SK-N-MC (cell line): ENCODE data around the gene RHOH.
A peak's percentile ranks its signal among the peaks of the same experiment; 100 is the strongest.

ENCODE experiments used
- DNase-seq: peaks from one replicate; pipeline ENCODE4 v3.0.0-alpha.2; 2011; ENCODE audit warnings: low read depth, low spot score
- H3K27ac ChIP-seq: fragments of 200-600 bp; sonication (generic); 2 replicates; pipeline ENCODE4 v1.5.1; 2016; ENCODE audit warnings: mixed run types
- H3K36me3 ChIP-seq: fragments of 200-600 bp; sonication (generic); 2 replicates; pipeline ENCODE4 v1.6.1; 2017; ENCODE audit warnings: antibody characterized with exemption, low read length, mixed read lengths; ENCODE audit not compliant: insufficient read depth
- H3K4me3 ChIP-seq: fragments of 200-600 bp; sonication (generic); 2 replicates; pipeline ENCODE4 v1.5.1; 2016
- H3K9ac ChIP-seq: fragments of 200-600 bp; sonication (generic); 2 replicates; pipeline ENCODE4 v1.8.0; 2017; ENCODE audit warnings: mixed run types, mixed read lengths; ENCODE audit not compliant: insufficient read length
- H3K9me3 ChIP-seq: fragments of 200-600 bp; sonication (generic); 2 replicates; pipeline ENCODE4 v1.6.1; 2017; ENCODE audit warnings: low read depth, mild to moderate bottlenecking, antibody characterized with exemption, low read length, moderate library complexity, mixed read lengths
- EZH2 ChIP-seq: fragments of 200-600 bp; sonication (generic); IDR thresholded peaks from one replicate; pipeline ENCODE4 v1.6.1; 2017; ENCODE audit warnings: antibody characterized with exemption
- FOXP2 ChIP-seq: optimal IDR thresholded peaks from 2 replicates; pipeline ENCODE3; 2011; ENCODE audit warnings: mild to moderate bottlenecking, moderate library complexity; ENCODE audit not compliant: insufficient read depth; ENCODE audit errors: extremely low read length, control extremely low read depth
- POLR2AphosphoS5 ChIP-seq: IDR thresholded peaks from 2 replicates; pipeline ENCODE4 v1.6.1; 2012; ENCODE audit warnings: mild to moderate bottlenecking, low read depth, low read length, borderline replicate concordance

The RHOH gene

DNA sequence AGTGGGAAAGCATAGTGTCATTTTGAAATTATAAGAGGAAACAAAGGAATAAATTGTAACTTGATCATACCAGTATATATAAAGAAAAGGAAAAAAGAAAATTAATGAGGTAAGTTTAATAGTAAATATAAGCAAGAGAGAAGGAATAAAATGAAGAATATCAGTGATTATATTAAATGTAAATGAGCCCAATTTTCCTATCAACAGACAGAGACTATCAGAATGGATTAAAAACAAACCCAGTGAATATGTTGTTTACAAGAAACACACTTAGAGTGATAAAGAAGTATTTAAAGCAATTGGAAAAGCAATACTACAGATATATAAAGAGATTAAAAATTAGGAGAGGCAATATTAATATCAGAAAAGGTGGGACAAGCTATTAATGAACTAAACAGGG is 28.8 kb upstream of the RHOH start:
- H3K9ac ChIP-seq = no peak overlapping the region
- DNase-seq = no peak

DNA sequence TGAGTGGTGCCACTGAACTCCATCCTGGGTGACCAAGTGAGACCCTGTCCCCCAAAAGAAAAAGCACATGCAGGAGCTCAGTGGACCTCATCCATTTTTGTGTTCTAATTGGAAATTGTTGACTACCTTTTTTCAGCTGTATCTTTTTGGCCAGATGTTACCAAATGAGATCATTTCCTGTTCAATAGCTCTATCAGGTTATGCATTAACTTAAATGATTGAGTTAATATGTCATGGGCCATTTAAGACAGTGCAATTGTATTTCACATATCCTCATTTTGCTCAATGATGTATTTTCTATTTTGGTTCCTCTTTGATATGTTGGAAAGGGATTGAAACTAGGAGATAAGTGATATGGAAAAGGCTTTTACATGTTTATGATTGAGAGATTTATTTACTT is 26.2 kb upstream of the RHOH start:
- no peak overlapping the region for H3K9ac ChIP-seq
- no peak overlapping the region for H3K4me3 ChIP-seq
- TF ChIP-seq POLR2AphosphoS5 (no peak), FOXP2 (no peak), EZH2 (no peak)
- peaks cover 7% of the 10 kb centered on the region for H3K36me3 ChIP-seq
- no peak for DNase-seq
- H3K9me3 ChIP-seq = no peaks in the 10 kb centered on the region
- H3K27ac ChIP-seq = no peak overlapping the region

More for the DNA sequence above, 28.8 kb upstream of the RHOH start:
- Histone ChIP-seq H3K4me3 (no peak overlapping the region), H3K27ac (no peak overlapping the region), H3K36me3 (peaks cover 7% of the 10 kb centered on the region), H3K9me3 (no peaks in the 10 kb centered on the region)
- TF ChIP-seq EZH2 (no peak), POLR2AphosphoS5 (no peak), FOXP2 (no peak)

DNA sequence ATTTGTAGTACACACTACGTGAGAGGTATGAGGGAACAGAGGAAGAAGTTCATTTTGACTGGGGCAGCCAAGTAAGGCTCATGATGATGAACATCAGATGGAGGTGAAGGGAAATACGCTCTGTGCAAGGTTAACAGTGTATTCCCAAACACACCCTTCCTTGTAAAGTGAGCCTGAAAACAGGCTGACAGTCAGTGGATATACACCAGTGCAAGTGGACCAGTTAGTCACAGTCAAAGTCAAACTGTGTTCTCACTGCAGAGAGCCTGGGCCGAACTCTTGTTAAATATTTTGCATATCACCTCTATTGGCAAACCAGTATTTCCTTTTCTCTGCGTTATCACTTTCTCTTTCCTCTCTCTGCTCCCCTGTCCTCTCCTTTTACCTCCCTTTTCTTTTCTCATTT is 23.4 kb upstream of the RHOH start:
- DNase-seq = no peak
- no peaks in the 10 kb centered on the region for H3K9me3 ChIP-seq
- TF ChIP-seq POLR2AphosphoS5 = no peak
- TF ChIP-seq FOXP2 = no peak
- TF ChIP-seq EZH2 = no peak
- H3K4me3 ChIP-seq = no peak overlapping the region
- H3K27ac ChIP-seq = no peak overlapping the region
- no peaks in the 10 kb centered on the region for H3K36me3 ChIP-seq
- H3K9ac ChIP-seq = no peak overlapping the region

DNA sequence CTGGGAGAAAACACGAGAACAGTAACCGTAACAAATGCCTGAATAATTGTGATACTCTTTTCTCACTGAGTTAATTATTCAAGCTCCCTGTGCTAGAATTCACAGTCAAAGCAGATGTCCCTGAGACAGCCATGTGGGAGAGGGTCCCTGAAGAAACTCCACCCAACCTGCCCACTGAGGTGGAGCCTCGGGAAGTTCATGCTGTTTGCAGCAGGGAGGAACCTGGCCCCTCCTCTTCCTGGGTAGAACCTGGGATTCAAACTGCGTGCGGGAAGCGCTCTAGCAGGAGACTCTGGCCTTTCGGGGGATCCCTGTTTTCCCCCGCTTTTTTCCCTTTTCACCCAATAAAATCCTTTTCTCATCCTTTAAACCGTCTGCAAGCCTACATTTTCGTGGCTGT is 20.2 kb upstream of the RHOH start:
- no peak for DNase-seq
- Histone ChIP-seq H3K27ac (peak overlapping the region; percentile 82), H3K4me3 (peak overlapping the region; percentile 58), H3K9me3 (no peaks in the 10 kb centered on the region), H3K9ac (peak overlapping the region; percentile 59), H3K36me3 (no peaks in the 10 kb centered on the region)
- TF ChIP-seq EZH2 = no peak
- TF ChIP-seq FOXP2 = no peak
- no peak; the same call in 1 of the 2 replicates for TF ChIP-seq POLR2AphosphoS5

DNA sequence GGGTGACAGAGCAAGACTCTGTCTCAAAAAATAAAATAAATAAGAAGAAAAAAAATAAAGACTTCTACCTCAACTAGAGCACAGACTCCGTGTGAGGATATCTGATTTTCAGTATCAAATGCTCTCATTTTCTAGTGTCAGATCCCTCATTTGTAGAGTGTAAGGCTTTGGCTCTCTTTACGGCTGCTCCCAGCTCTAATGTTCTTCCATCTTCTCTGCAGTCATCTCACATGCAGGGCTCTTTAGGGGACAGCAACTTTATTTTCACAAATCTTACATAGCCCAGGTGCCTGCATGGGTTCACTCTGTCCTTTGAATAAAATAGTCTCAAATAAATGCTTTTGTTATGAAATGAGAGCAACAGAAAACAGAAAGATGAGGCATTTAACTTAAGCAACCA is 19.2 kb upstream of the RHOH start:
- Histone ChIP-seq H3K9me3 (no peaks in the 10 kb centered on the region), H3K27ac (peak overlapping the region; percentile 86), H3K9ac (no peak overlapping the region), H3K4me3 (no peak overlapping the region), H3K36me3 (no peaks in the 10 kb centered on the region)
- TF ChIP-seq FOXP2 (no peak), POLR2AphosphoS5 (no peak), EZH2 (no peak)
- no peak for DNase-seq

DNA sequence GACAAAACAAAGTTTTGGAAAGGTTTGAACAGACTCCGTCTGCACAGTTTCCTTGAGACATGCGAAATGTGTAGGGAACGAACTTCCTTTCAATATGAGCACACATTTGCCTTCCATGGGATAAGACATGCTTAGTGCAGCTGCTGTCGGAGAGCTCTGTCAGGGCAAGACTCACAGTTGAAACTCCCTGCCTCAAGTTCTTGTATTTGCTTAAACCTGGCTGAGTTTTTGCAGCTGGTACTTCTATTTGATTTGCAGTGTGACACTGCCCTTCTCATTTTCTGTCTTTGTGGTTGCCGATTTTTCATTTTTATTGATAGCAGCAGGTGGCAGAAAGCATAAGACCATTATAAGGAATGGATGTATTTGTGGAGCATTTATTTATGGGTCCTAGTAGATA is 18.2 kb upstream of the RHOH start:
- no peaks in the 10 kb centered on the region for H3K9me3 ChIP-seq
- DNase-seq = no peak
- no peaks in the 10 kb centered on the region for H3K36me3 ChIP-seq
- no peak overlapping the region for H3K9ac ChIP-seq
- H3K27ac ChIP-seq = peak overlapping the region; percentile 86
- H3K4me3 ChIP-seq = 0 out of 2 replicates have a peak overlapping the region, but pooled peaks have one; percentile 7
- no peak for TF ChIP-seq EZH2
- no peak for TF ChIP-seq POLR2AphosphoS5
- TF ChIP-seq FOXP2 = no peak

DNA sequence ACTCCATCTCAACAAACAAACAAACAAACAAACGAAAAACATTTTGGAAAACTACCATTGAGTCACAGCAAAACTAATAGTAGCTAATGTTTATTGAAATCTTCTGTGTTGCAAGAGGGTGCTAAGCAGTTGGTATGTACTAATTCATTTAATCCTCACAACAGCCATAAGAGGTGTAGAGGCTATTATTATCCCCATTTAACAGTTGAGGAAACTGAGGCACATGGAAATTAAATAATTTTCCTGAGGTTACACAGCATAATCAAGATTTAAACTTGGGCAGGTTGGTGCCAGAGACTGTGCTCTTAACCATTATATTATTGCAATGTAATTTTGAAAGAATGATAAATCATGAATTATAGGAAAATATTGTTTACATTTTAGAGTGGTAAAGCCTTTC is 17.5 kb upstream of the RHOH start:
- Histone ChIP-seq H3K27ac (peak overlapping the region; percentile 95; the same call in 1 of the 2 replicates), H3K36me3 (no peaks in the 10 kb centered on the region), H3K4me3 (no peak overlapping the region), H3K9ac (no peak overlapping the region), H3K9me3 (no peaks in the 10 kb centered on the region)
- TF ChIP-seq POLR2AphosphoS5 = no peak
- no peak for TF ChIP-seq EZH2
- TF ChIP-seq FOXP2 = no peak
- no peak for DNase-seq

DNA sequence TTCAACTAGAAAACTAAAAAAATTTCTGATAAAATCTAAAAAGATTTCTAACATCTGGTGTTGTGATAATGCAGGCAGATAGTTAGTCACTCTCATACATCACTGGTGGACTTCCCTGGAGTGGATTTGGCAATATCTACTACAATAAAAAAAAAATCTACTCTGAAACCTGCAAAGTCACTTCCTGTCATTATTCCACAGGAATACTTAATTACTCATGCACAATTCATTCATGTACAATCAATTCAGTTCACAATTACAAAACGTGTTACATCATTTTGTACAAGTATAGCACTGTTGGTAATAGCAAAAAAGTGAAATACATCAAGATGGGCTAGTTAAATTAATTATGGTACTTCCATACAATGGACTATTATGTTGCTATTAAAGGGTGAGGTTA is 16.5 kb upstream of the RHOH start:
- no peaks in the 10 kb centered on the region for H3K36me3 ChIP-seq
- H3K27ac ChIP-seq = peak overlapping the region; percentile 95
- peak overlapping the region; percentile 30 for H3K9ac ChIP-seq
- peak overlapping the region; percentile 24; the same call in 1 of the 2 replicates for H3K4me3 ChIP-seq
- TF ChIP-seq POLR2AphosphoS5 = peak; percentile 33; the same call in 1 of the 2 replicates
- TF ChIP-seq FOXP2 = no peak
- no peaks in the 10 kb centered on the region for H3K9me3 ChIP-seq
- DNase-seq = no peak

DNA sequence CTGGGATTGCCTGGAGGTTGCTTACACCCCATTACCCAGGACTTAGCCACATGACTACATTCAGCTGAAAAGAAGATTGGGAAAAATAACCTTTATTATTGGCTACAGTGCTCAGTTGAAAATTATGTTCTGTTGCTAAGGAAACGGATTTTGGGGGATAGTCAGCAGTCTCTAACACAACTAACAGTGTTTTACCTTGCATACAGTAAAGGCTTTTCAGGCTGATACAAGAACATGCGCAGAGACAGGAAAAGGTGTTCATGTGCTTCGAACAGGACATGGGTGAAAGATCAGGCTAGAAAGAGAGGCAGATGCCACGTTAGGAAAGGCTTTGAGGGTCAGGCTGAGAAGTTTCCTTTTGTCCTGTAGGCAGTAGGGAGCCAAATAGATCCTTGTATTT is 14.8 kb upstream of the RHOH start:
- Histone ChIP-seq H3K4me3 (no peak overlapping the region), H3K36me3 (no peaks in the 10 kb centered on the region), H3K9me3 (no peaks in the 10 kb centered on the region), H3K27ac (peak overlapping the region; percentile 77), H3K9ac (no peak overlapping the region)
- no peak for DNase-seq
- TF ChIP-seq POLR2AphosphoS5 (no peak), EZH2 (no peak), FOXP2 (no peak)
